Activated B cell treated with CpG ODN at 0.5 μM for 24 hours (primary cell): Measurements from ENCODE around the gene CCNI2. TPM values are rescaled to one million over a fixed set of nuclear protein-coding genes. Genes with fewer than 3 reads are reported as not detected.
A peak's percentile ranks its signal among the peaks of the same experiment; 100 is the strongest.

Experiments
- ATAC-seq: fragments of 200-7000 bp; cut with Tn5 transposase; one replicate; pipeline ENCODE4 v1.10.0; 2021; ENCODE audit warnings: low read depth, mild to moderate bottlenecking, moderate library complexity
- CTCF ChIA-PET: fragments of 350-600 bp; sonication (Branson Sonifier 250); formaldehyde crosslinking; loops from one replicate; lab custom pipeline; 2021; ENCODE audit warnings: antibody characterized with exemption; lab: Charles Lee
- POLR2A ChIA-PET: fragments of 350-600 bp; sonication (Branson Sonifier 250); formaldehyde crosslinking; loops from one replicate; lab custom pipeline; 2021; ENCODE audit warnings: antibody characterized with exemption; lab: Charles Lee
- DNase-seq: peaks from one replicate; pipeline ENCODE4 v3.0.0; 2022
- H3K27ac Mint-ChIP-seq: one replicate; pipeline ENCODE4 v1.8.0; 2020; ENCODE audit warnings: mixed read lengths
- H3K27me3 Mint-ChIP-seq: one replicate; pipeline ENCODE4 v1.8.0; 2021; ENCODE audit warnings: mixed read lengths
- H3K36me3 Mint-ChIP-seq: one replicate; pipeline ENCODE4 v1.8.0; 2021; ENCODE audit warnings: low read depth, mixed read lengths
- H3K4me1 Mint-ChIP-seq: one replicate; pipeline ENCODE4 v1.8.0; 2021; ENCODE audit warnings: mixed read lengths
- H3K4me3 Mint-ChIP-seq: one replicate; pipeline ENCODE4 v1.8.0; 2020; ENCODE audit warnings: mild to moderate bottlenecking, mixed read lengths
- H3K9me3 Mint-ChIP-seq: one replicate; pipeline ENCODE4 v1.8.0; 2020; ENCODE audit warnings: mixed read lengths
- CTCF ChIP-seq: fragments of 200-600 bp; IDR thresholded peaks from one replicate; pipeline ENCODE4 v1.8.0; 2022; ENCODE audit warnings: antibody characterized with exemption, mild to moderate bottlenecking
- intact Hi-C: fragments of 100-400 bp; cut with micrococcal nuclease; formaldehyde crosslinking; loops from one replicate; pipeline ENCODE4 v1.15.1; 2024
- total RNA-seq: library from RNA; stranded (reverse); gene quantifications from 2 replicates; pipeline ENCODE4 v1.2.3, GENCODE V29; 2022

The CCNI2 gene
- total RNA-seq, 1 donor from 2014 or later = 0.44 TPM

- DNase-seq = no peak
- H3K27ac Mint-ChIP-seq = no peak overlapping the region
- no peaks in the 10 kb centered on the region for H3K9me3 Mint-ChIP-seq
- no peak for TF ChIP-seq CTCF
- ChIA-PET POLR2A (no interaction called here), CTCF (no interaction called here)
- H3K4me1 Mint-ChIP-seq = peaks cover 15% of the 10 kb centered on the region
- no peak overlapping the region for H3K4me3 Mint-ChIP-seq
- no peak for ATAC-seq
- H3K36me3 Mint-ChIP-seq = no peaks in the 10 kb centered on the region
- H3K27me3 Mint-ChIP-seq = peaks cover 16% of the 10 kb centered on the region
- intact Hi-C loops = no loop called here
Observed at GRCh38 chr5:132773601-132774355, 26.6 kb downstream of the CCNI2 start.

GRCh38 chr5:132774406-132774805 lies 27.2 kb downstream of the CCNI2 start:
- H3K27ac Mint-ChIP-seq = no peak overlapping the region
- H3K27me3 Mint-ChIP-seq = peaks cover 22% of the 10 kb centered on the region
- TF ChIP-seq CTCF = no peak
- POLR2A ChIA-PET = no interaction called here
- no peak overlapping the region for H3K4me3 Mint-ChIP-seq
- H3K4me1 Mint-ChIP-seq = peaks cover 15% of the 10 kb centered on the region
- CTCF ChIA-PET = no interaction called here
- H3K36me3 Mint-ChIP-seq = no peaks in the 10 kb centered on the region
- DNase-seq (no peak), ATAC-seq (no peak)
- H3K9me3 Mint-ChIP-seq = no peaks in the 10 kb centered on the region
- intact Hi-C loops = no loop called here

GRCh38 chr5:132774896-132775295 lies 27.7 kb downstream of the CCNI2 start:
- no peak overlapping the region for H3K27ac Mint-ChIP-seq
- TF ChIP-seq CTCF = no peak
- peaks cover 25% of the 10 kb centered on the region for H3K27me3 Mint-ChIP-seq
- CTCF ChIA-PET = no interaction called here
- peaks cover 15% of the 10 kb centered on the region for H3K4me1 Mint-ChIP-seq
- DNase-seq (no peak), ATAC-seq (no peak)
- H3K9me3 Mint-ChIP-seq = no peaks in the 10 kb centered on the region
- intact Hi-C loops = loop anchor here (5.0 kb wide), 1 partner anchor 37 kb away; the partner anchor contains the start of gene SOWAHA
- POLR2A ChIA-PET = no interaction called here
- no peaks in the 10 kb centered on the region for H3K36me3 Mint-ChIP-seq
- no peak overlapping the region for H3K4me3 Mint-ChIP-seq

- peaks cover 26% of the 10 kb centered on the region for H3K27me3 Mint-ChIP-seq
- DNase-seq (no peak), ATAC-seq (no peak)
- ChIA-PET POLR2A (no interaction called here), CTCF (no interaction called here)
- intact Hi-C loops = loop anchor here (5.0 kb wide), 1 partner anchor 37 kb away; the partner anchor contains the start of gene SOWAHA
- peak overlapping the region; percentile 32 for H3K4me3 Mint-ChIP-seq
- peaks cover 15% of the 10 kb centered on the region for H3K4me1 Mint-ChIP-seq
- H3K9me3 Mint-ChIP-seq = no peaks in the 10 kb centered on the region
- no peaks in the 10 kb centered on the region for H3K36me3 Mint-ChIP-seq
- H3K27ac Mint-ChIP-seq = no peak overlapping the region
- TF ChIP-seq CTCF = no peak
Observed at GRCh38 chr5:132775476-132775961, 28.3 kb downstream of the CCNI2 start.

- CTCF ChIA-PET = no interaction called here
- TF ChIP-seq CTCF = no peak
- peak overlapping the region; percentile 59 for H3K4me3 Mint-ChIP-seq
- H3K27ac Mint-ChIP-seq = no peak overlapping the region
- H3K27me3 Mint-ChIP-seq = peaks cover 33% of the 10 kb centered on the region
- H3K4me1 Mint-ChIP-seq = peaks cover 15% of the 10 kb centered on the region
- peak; percentile 22 for ATAC-seq
- POLR2A ChIA-PET = interaction anchor here (0.6 kb wide), 1 partner anchor 1187 kb away, joined by 3 read pairs; no protein-coding TSS in a partner anchor
- peak; percentile 31 for DNase-seq
- H3K36me3 Mint-ChIP-seq = no peaks in the 10 kb centered on the region
- no peaks in the 10 kb centered on the region for H3K9me3 Mint-ChIP-seq
- intact Hi-C loops = loop anchor here (2.0 to 5.0 kb wide), 2 partner anchors 36 to 40 kb away; partner anchors contain the start of genes KIF3A and SOWAHA
Observed at GRCh38 chr5:132776131-132776937, 29.1 kb downstream of the CCNI2 start.
